Right atrium auricular region (tissue), 2 donors: ENCODE measurements around the gene AGGF1. TPM values are rescaled to one million over a fixed set of nuclear protein-coding genes. Genes with fewer than 3 reads are reported as not detected.
A peak's percentile ranks its signal among the peaks of the same experiment; 100 is the strongest.

Experiments
- DNase-seq: peaks from one replicate; pipeline ENCODE4 v3.0.0-alpha.2; 2019; ENCODE audit warnings: low spot score
- H3K27ac ChIP-seq, 2 donors: fragments of 200-600 bp; sonication (generic); 1 replicate in 1 of 2; 2 replicates in 1 of 2; pipeline ENCODE4 v1.5.1; 2016 to 2019
- H3K27me3 ChIP-seq, 2 donors: fragments of 200-600 bp; sonication (generic); one replicate each; pipeline versions ENCODE4 v1.5.1 to v1.6.0; 2017 to 2019
- H3K36me3 ChIP-seq: fragments of 200-600 bp; sonication (generic); one replicate; pipeline ENCODE4 v1.5.1; 2016
- H3K4me1 ChIP-seq, 2 donors: fragments of 200-600 bp; sonication (generic); one replicate each; pipeline versions ENCODE4 v1.5.1 to v1.6.0; 2017 to 2019
- H3K4me3 ChIP-seq, 2 donors: fragments of 200-600 bp; sonication (generic); 1 replicate in 1 of 2; 2 replicates in 1 of 2; pipeline ENCODE4 v1.5.1; 2017 to 2019; ENCODE audit warnings: mild to moderate bottlenecking in 1 of 2, moderate library complexity in 1 of 2
- H3K9me3 ChIP-seq, 2 donors: fragments of 200-600 bp; sonication (generic); one replicate each; pipeline ENCODE4 v1.5.1; 2019
- total RNA-seq, 2 donors: library from RNA; depleted of rRNA; stranded (reverse); fragments of >200 nt; gene quantifications; one replicate each; pipeline ENCODE4 v1.1.0, GENCODE V29; 2016
- TF ChIP-seq, protein P1 (sequence below), 2 donors: fragments of 200-600 bp; sonication (generic); IDR thresholded peaks; one replicate each; pipeline ENCODE4 v1.5.1; 2019; ENCODE audit warnings: antibody characterized with exemption in 2 of 2

The AGGF1 gene
- total RNA-seq, 2 donors from 2014 or later: 15.2 to 15.7 TPM

DNA sequence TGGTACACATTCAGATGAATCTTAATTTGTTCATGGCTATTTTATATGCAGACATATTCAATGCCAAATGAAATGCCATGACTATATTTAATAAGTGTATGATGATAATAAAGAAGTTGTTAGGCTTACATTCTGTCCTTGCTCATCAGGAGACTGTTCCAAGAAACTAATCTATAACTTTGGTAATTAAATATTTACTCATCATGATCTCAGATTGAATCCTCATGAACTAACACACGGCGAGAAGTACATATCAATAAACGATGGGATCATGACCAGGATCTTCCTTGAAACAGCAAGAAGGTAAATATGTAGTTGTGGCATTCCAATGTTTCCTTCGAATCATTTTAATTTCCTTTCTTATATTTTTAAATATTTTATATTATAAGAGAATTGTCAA lies 12.5 kb upstream of the AGGF1 start:
- H3K9me3 ChIP-seq: no peaks in the 10 kb centered on the region
- H3K27me3 ChIP-seq: no peaks in the 10 kb centered on the region
- TF ChIP-seq, protein P1, sequence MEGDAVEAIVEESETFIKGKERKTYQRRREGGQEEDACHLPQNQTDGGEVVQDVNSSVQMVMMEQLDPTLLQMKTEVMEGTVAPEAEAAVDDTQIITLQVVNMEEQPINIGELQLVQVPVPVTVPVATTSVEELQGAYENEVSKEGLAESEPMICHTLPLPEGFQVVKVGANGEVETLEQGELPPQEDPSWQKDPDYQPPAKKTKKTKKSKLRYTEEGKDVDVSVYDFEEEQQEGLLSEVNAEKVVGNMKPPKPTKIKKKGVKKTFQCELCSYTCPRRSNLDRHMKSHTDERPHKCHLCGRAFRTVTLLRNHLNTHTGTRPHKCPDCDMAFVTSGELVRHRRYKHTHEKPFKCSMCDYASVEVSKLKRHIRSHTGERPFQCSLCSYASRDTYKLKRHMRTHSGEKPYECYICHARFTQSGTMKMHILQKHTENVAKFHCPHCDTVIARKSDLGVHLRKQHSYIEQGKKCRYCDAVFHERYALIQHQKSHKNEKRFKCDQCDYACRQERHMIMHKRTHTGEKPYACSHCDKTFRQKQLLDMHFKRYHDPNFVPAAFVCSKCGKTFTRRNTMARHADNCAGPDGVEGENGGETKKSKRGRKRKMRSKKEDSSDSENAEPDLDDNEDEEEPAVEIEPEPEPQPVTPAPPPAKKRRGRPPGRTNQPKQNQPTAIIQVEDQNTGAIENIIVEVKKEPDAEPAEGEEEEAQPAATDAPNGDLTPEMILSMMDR (IDR thresholded peaks at IDR 0.05): no peak
- H3K27ac ChIP-seq: no peak overlapping the region
- H3K36me3 ChIP-seq: no peaks in the 10 kb centered on the region
- no peaks in the 10 kb centered on the region for H3K4me1 ChIP-seq
- no peak for DNase-seq
- H3K4me3 ChIP-seq: no peak overlapping the region

DNA sequence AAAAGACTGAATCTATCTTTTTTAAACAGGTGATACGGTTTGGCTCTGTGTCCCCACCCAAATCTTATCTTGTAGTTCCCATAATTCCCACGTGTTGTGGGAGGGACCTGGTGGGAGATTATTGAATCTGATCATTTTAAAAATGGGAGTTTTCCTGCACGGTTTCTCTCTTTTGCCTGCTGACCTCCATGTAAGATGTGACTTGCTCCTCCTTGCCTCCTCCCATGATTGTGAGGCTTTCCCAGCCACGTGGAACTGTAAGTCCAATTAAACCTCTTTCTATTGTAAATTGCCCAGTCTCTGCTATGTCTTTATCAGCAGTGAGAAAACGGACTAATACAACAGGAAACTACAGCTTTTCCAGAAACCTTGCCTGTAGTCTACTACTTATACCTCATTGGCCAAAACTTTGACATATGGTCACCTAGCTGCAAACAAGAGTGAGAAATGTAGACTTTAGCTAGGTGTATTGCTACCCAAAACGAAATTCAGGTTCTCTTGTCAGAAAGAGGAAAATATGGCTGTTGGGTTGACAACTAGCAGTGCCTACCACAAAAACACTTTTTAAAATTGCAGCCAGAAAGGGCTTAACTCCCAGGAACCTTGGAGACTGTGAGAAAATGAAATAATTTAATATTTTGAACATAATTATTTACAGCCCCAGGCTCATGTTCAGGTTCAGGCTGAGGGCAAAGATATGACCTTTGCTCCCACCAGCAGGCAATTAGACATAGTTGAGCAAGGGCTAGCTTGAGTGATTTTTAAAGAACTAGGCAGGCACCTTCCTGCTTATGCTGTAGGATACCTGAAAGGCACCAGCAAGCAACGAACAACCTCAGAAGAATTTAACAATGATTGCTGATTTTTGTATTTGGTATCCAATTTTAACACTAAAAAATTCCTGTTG lies 7.4 kb upstream of the AGGF1 start:
- DNase-seq: no peak
- no peaks in the 10 kb centered on the region for H3K9me3 ChIP-seq
- TF ChIP-seq, protein P1 (IDR thresholded peaks at IDR 0.05): no peak
- no peaks in the 10 kb centered on the region for H3K36me3 ChIP-seq
- H3K4me3 ChIP-seq: no peak overlapping the region
- no peaks in the 10 kb centered on the region for H3K4me1 ChIP-seq
- no peaks in the 10 kb centered on the region for H3K27me3 ChIP-seq
- no peak overlapping the region for H3K27ac ChIP-seq

DNA sequence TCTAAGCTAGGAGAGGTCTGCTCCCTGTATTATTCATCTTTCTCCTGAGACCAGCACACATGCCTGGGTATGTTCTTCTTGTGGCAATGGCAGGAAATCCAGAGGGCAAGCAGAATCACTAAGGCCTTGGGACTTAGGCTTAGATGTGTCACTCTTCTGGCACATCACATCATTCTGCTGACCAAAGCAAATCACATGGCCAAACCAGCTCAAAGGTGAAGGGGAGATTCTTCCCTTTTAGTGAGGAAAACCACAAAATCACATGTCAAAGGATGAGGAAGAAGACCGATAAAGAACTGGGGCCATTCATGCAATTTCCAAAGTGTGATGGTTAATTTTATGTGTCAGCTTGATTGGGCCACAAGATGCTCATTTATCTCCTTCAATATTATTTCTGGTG lies 5.7 kb upstream of the AGGF1 start:
- TF ChIP-seq, protein P1 (IDR thresholded peaks at IDR 0.05): no peak
- H3K9me3 ChIP-seq: no peaks in the 10 kb centered on the region
- no peak for DNase-seq

DNA sequence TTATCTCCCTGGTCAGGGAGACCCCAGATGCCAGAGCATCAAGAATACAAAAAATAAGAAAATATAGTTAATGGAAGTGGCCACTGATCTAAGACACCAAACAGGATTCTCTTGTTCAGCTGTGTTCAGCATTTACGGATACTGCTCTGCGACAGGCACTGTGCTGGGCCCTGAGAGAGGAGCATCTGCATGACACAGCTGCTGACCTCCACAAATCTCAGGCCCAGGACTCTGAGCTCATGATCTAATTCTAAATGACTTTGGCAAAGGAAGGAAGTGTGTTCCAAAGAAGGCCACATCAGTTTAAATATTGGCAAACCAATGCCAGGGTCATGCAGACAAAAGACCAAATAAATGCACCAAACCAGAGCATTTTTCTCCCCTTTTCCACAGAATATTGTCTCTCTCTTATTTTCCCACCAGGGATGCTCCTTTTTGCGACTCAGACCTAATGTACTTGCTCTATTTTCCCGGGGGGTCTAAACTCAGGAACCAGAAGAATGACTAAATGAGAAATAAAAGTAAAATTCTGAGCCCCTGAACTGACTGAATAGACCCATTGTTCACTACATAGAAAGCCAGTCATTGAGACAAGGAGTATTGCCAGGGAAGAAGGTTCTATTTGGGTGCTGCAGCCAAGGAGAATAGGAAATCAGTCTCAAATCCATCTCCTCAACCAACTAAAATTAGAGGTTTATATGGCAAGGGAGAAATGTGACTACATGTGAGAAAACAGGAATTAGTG lies 1.4 kb upstream of the AGGF1 start:
- Histone ChIP-seq H3K9me3 (no peaks in the 10 kb centered on the region), H3K27me3 (no peaks in the 10 kb centered on the region), H3K4me1 (peaks cover 0 to 22% of the 10 kb centered on the region in 2 donors), H3K4me3 (no peak overlapping the region), H3K27ac (no peak overlapping the region), H3K36me3 (no peaks in the 10 kb centered on the region)
- TF ChIP-seq, protein P1 (IDR thresholded peaks at IDR 0.05): no peak
- DNase-seq: no peak

More for the DNA sequence above, 5.7 kb upstream of the AGGF1 start:
- Histone ChIP-seq H3K4me3 (no peak overlapping the region), H3K27me3 (no peaks in the 10 kb centered on the region), H3K27ac (no peak overlapping the region), H3K36me3 (no peaks in the 10 kb centered on the region), H3K4me1 (peaks cover 0 to under 1% of the 10 kb centered on the region in 2 donors)

DNA sequence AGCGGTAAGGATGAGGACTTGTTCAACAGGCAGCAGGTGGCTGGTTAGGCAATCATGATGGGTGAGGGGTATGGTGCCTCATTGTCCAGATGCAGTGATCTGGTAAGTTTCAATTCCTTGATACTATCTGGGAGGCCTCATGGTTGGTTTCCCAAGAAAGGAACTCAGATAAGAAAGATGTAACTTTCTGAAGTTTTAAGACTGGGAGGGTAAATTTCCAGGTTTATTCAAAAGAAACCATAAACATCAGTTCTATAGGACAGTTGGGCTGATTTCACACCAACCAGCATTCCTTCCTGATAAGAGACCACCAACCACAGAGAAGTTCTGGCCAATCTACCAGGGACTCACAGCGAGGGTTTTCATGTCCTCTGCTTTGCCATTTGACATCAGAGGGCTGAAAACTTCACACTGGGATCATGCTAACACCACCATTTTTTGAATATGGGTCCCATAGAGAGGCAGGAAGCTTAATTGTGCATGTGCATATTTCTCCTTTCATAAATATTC lies 773 bp upstream of the AGGF1 start:
- no peaks in the 10 kb centered on the region for H3K9me3 ChIP-seq

More for the DNA sequence above, 773 bp upstream of the AGGF1 start:
- H3K4me1 ChIP-seq: peaks cover 0 to 22% of the 10 kb centered on the region in 2 donors
- TF ChIP-seq, protein P1 (IDR thresholded peaks at IDR 0.05): no peak
- no peak for DNase-seq
- H3K27me3 ChIP-seq: no peaks in the 10 kb centered on the region
- H3K36me3 ChIP-seq: no peaks in the 10 kb centered on the region
- H3K4me3 ChIP-seq: peak overlapping the region in 1 of 2 donors; percentile 97
- H3K27ac ChIP-seq: peak overlapping the region in 1 of 2 donors; percentile 89
